NCI-H146 treated with DMSO at 0.1 percent for 48 hours (cell line): ENCODE measurements around the gene DHX40.
"Not testable (repeated sequence)": the region's sequence is repeated elsewhere in the genome, so short reads cannot be mapped to it uniquely, and the experiment has no call there.

Source experiments
- DNase-seq: peaks from one replicate; lab custom pipeline; 2025; ENCODE audit not compliant: unreplicated experiment; lab: John Stamatoyannopoulos, UW

The DHX40 gene

DNA sequence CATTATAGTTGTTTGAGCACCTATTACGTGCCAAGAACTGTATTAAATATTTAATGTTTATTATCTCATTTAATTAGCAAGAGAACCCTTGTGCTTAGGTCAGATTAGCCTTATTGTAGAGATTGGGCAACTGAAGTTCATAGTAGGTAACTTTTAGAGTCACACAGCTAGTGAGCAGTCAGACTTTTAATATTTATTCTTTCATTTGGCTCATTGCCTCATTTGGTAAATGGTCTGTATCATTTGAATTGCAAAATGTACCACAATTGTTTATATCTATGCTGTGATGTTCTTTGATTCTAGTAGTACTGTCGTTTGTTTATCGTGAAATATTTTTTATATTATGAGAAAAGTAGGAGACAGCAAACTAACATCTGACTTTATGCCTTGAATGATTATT lies 61.9 kb downstream of the DHX40 start:
- DNase-seq, result no peak

DNA sequence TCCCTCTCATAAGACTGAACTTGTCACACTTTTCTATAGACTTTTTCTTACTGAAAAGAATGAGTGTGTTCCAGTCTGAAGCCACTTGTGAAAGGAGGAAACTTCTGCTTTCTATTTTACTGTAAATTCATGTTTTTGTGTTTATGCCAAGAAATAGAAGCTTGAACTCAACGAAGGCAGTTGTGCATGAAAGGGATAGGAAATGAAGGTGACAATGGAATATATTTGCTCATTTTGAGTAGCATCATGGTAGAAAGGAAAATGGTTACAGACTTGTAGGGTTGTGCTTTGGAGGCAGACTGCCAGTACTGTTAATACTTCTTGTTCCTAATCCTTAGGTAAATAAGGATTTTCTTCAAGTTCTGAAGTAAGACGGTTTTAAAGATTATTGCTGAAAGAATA lies 62.4 kb downstream of the DHX40 start:
- DNase-seq, result no peak

DNA sequence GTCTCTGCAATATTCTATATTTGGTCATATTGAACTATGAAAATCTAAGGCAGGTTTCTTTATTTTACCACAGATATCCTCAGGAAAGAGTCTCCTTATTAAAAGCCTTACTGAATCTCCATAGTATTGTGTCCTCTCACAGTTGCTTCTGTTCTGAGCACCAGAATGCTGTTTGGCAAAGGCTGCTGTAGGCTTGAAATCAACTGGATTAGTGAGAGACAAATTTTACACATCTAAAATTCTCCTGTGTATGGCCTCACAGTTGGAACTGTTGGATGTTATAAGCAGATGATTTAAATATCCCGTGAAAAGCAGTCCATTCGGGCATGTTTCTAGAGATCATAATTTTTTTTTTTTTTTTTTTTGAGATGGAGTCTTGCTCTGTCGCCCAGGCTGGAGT lies 63.8 kb downstream of the DHX40 start:
- no peak for DNase-seq

- DNase-seq, result no peak
Observed at GRCh38 chr17:59631276-59631675, 65.9 kb downstream of the DHX40 start.

GRCh38 chr17:59632398-59632797 lies 67.0 kb downstream of the DHX40 start:
- DNase-seq, result no peak

- no peak for DNase-seq
Observed at GRCh38 chr17:59633658-59634359, 68.4 kb downstream of the DHX40 start.

DNA sequence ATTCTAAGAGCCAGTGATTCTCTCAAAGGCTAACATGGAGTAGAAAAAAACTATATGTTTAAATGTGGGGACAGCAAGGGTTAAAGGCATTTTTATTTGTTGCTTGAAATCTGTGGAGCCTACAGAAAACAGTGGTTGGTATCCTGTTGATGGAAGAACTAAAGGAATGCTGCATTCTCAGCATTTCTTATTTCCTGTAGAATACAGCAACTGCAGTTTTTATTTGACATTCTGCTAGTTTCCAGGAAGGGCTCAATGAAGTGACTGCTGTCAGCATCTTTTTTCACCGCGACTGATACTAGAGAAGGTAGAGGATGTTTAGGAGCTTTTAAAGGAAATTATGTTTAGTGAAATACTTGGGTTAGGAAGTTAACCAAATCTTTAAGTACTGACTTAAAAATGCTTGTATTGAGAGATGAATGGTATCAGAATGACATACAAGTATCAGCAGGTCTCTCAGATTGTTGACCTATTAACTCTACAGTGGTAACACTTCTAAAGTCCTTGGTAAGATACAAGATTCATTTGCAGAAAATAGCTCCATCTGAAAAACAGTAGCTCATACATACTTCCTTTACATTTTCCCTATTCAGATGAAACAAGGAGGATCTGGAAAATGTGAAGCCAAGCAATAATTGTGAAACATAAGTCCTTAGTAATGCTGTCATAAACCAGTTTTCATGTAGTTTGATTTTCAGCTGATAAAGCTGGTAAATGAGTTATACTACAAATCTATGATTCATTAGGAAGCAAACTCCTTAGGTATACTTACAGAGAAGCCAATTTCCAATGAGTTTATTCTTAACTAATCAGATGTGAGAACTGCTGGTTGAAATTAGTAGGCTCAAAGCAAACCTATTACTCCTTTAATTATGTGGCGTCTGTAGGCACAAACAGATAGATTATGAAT lies 69.5 kb downstream of the DHX40 start:
- DNase-seq, result no peak

DNA sequence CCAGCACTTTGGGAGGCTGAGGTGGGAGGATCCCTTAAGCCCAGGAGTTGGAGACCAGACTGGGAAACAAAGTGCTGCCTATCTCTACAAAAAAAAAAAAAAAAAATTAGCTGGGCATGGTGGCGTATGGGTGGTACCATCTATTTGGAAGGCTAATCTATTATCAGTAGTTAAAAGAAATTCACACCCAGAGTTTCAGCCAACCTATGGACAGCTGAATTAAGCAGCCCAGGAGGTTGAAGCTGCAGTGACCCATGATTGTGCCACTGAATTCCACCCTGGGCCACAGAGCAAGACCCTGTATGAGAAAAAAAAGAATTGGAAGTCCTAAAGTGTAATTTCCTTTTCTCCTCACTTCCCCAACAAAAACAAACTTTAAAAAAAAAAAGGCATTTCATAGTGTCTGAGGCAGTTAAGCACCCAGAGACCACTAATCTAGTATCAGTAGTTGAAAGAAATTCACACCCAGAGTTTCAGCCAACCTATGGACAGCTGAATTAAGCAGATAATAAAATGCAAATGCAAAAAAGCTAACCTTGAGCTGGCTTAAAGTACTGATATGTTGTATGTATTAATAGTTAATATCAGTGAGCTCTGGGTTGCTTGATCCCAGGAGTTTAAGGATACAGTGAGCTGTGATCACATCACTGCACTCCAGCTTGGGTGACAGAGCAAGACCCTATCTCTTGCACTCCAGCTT lies 72.4 kb downstream of the DHX40 start:
- DNase-seq, result no peak

GRCh38 chr17:59638553-59638952 lies 73.1 kb downstream of the DHX40 start:
- no peak for DNase-seq

DNA sequence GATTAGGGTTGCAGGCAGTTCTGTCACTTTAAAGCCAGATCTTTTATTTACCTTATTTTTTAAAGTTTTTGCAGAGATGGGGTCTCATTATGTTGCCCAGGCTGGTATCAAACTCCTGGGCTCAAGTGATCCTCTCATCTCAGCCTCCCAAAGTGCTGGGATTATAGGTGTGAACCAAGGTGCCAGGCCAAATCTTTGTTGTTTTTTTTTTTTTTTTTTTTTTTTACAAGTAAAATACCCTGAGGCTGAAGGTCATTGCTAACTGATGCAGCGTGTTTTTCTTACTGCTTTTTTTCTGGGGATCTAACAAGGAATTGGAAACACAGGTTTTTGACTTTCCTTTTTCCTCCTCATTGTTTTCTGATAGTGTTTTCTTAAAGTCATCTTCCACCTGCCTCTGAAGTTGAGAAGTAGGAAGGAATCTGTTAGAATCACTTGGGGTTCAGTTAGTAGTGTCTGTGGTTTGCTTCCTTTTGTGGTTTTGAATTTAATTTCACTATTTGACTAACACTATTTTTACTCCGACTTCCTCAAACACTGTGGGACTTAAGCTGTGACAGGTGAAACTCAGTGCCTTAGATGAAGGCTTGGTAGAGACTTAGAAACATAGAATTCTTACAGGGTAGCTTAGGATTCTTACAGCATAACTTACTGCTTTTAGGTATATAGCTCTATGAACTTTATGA lies 76.5 kb downstream of the DHX40 start:
- DNase-seq, result no peak

- DNase-seq, result no peak
Observed at GRCh38 chr17:59642565-59642964, 77.2 kb downstream of the DHX40 start.

DNA sequence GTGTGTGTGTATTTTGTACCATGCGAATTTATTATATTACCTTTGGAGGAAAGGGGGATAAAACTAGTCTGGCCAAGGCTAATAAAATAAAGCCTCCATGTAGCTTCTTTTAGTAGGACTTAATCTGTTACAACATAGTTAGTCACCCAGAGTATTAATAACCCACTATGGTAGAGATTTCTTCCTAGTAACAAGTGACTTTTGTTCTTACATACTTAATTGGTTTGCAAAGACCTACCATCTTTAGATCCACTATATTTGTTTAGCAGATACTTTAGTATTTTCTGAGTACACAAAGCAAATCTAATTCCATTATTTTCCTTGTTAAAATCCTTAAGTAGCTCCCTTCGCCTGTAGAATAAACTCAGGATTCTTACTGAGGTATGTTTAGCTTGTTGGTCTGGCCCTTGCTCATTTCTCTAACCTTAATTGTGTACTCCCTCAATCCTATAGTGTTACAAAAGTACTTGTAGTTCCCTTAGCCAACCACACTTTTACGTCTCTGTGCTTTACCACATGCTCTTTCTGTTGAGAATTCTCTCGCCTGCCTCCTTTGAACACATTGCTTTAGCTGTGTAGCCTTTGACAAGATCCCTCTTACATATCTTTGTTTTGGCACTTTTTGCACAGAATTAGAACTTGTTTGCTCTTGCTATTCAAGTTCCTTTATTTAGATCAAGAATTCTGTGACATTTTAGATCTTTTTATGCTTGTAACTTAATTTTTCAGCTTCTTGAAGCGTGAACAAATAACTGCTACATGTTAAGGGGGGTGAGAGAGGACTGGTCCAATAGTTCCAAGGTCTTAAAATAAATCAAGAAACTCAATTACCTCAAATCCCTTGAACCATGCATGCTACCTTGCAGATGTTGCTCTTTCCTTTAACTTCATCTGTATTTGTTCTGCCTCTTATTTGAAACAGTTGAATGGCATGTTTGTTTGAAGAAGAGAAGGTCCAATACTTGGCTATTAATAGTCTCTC lies 78.0 kb downstream of the DHX40 start:
- no peak for DNase-seq

DNA sequence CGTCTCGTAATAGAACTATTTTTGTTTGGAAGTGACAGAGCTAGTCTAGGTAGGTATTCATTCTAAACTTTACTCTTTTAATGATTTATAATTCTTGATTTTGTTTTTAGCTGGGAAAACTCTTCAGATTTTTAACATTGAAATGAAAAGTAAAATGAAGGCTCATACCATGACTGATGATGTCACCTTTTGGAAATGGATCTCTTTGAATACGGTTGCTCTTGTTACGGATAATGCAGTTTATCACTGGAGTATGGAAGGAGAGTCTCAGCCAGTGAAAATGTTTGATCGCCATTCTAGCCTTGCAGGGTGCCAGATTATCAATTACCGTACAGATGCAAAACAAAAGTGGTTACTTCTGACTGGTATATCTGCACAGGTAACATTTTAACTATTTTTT lies 81.9 kb downstream of the DHX40 start:
- DNase-seq, result no peak

DNA sequence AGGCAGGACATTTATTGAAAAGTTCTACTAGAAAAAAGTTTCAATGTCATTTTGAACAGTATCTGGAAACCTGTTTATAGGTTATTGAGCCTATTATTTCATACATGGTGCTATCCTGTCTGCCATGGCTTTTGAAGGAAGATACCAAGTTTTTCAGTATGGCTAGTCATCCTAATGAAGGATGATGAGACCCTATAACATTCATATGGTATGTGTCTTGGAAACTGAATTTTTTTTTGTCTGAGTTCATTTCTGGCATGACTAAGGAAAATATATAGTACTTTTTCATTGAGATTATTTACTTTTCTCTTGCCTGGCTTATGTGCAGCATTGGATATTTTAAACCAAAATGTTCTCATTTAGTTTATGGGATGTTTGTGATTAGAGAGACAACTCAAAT lies 84.5 kb downstream of the DHX40 start:
- no peak for DNase-seq

DNA sequence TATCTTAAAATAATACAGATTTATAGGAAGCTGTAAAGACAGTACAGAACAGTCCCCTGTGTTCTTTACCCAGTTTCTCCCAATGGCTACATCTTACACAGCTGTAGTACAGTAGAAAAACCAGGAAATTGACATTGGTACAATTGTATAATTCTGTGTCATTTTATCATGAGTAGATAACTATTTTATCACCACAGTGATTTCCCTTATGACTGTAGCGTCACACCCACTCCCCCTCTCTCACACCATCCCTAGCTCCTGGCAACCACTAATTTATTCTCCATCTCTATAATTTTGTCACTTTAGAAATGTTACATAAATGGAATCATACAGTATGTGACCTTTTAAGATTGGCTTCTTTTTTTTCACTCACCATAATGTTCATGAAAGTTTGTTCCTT lies 85.2 kb downstream of the DHX40 start:
- DNase-seq, result no peak

- no peak for DNase-seq
Observed at GRCh38 chr17:59651346-59651745, 85.9 kb downstream of the DHX40 start.

GRCh38 chr17:59652119-59652518 lies 86.7 kb downstream of the DHX40 start:
- no peak for DNase-seq

GRCh38 chr17:59656624-59657023 lies 91.2 kb downstream of the DHX40 start:
- DNase-seq, result not testable (repeated sequence)
